Fibroblast of the aortic adventitia (primary cell): ENCODE measurements around the gene PCDHB4. TPM values are rescaled to one million over a fixed set of nuclear protein-coding genes. Genes with fewer than 3 reads are reported as not detected.
"Not testable (repeated sequence)": the region's sequence is repeated elsewhere in the genome, so short reads cannot be mapped to it uniquely, and the experiment has no call there.

Experiments
- DNase-seq: peaks from one replicate; pipeline ENCODE4 v3.0.0-alpha.2; 2010; ENCODE audit warnings: low read depth
- H3K4me3 ChIP-seq: 2 replicates; pipeline ENCODE4 v1.5.1; 2011; ENCODE audit warnings: low read depth, mild to moderate bottlenecking, control low read depth, low read length, moderate library complexity
- CTCF ChIP-seq: IDR thresholded peaks from 2 replicates; pipeline ENCODE4 v1.5.1; 2011; ENCODE audit warnings: mild to moderate bottlenecking, low read length, control low read depth, inconsistent platforms; ENCODE audit not compliant: insufficient read depth
- total RNA-seq: library from RNA; depleted of rRNA; stranded (reverse); fragments of >200 nt; gene quantifications from 2 replicates; pipeline ENCODE4 v1.2.3, GENCODE V29; 2012; ENCODE audit warnings: low replicate concordance

The PCDHB4 gene
- total RNA-seq, 1 donor = 0.09 TPM

- DNase-seq = no peak
- TF ChIP-seq CTCF = no peak
- no peak overlapping the region for H3K4me3 ChIP-seq
These were observed 5.7 kb downstream of the PCDHB4 start for GRCh38 chr5:141127305-141127704.

DNA sequence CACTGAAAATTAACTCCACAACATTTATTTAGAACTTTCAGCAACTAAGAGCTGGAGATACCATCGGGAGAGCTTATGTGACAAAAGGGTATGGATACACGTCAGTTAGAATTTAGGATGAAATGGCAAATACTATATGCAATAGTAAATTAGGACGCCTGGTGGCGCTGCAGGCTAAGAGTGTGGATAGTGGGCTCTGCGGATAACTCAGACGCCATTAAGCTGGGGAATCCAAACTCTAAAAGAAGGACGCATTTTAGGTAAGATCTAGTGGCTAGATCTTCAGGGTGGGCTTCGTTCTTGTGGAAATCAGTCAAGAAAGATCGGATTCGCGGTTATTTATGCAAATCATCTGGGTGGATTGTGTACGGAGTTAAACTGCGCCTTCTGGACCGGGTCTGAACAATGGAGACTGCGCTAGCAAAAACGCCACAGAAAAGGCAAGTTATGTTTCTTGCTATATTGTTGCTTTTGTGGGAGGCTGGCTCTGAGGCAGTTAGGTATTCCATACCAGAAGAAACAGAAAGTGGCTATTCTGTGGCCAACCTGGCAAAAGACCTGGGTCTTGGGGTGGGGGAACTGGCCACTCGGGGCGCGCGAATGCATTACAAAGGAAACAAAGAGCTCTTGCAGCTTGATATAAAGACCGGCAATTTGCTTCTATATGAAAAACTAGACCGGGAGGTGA, 13.6 kb downstream of the PCDHB4 start, which contains the start of gene PCDHB5:
PCDHB5 (plus strand) TSS at position 177 of the 688 bp plus-strand sequence; CDS start at position 406, 229 bp downstream.
- peak within 1 kb of the TSS; percentile 49 for H3K4me3 ChIP-seq
- peak; percentile 36 for TF ChIP-seq CTCF
- DNase-seq = peak; percentile 16

- no peak for TF ChIP-seq CTCF
- peak overlapping the region; percentile 49 for H3K4me3 ChIP-seq
- no peak for DNase-seq
These were observed 14.2 kb downstream of the PCDHB4 start for GRCh38 chr5:141135718-141136266.

DNA sequence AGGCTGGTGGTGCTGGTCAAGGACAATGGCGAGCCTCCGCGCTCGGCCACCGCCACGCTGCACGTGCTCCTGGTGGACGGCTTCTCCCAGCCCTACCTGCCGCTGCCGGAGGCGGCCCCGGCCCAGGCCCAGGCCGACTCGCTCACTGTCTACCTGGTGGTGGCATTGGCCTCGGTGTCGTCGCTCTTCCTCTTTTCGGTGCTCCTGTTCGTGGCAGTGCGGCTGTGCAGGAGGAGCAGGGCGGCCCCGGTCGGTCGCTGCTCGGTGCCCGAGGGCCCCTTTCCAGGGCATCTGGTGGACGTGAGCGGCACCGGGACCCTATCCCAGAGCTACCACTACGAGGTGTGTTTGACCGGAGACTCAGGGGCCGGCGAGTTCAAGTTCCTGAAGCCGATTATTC, 15.7 kb downstream of the PCDHB4 start:
- H3K4me3 ChIP-seq, DNase-seq: not testable (repeated sequence)

DNA sequence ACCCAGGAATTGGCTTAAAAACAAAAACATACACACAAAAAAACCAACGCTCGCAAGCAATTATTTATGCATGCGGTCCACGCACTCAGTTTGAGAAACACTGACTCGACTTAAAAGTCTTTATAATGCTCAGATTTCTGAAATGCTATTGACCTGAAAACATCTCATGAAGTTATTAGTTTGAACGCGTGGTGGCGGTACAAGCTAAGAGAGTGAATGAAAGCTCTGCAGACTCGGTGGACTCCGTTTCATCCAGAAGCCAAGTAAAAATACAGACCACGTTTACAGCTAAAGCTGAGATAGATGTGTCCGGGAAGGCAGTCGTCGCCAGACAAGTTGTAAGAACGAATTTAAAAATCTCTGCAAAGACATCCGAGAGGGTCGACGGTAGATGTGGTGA, 28.2 kb downstream of the PCDHB4 start, which contains the start of gene PCDHB6:
PCDHB6 (plus strand) TSS at position 246 of the 400 bp plus-strand sequence. CDS start 201 bp downstream, outside the sequence.
- peak; percentile 0 for DNase-seq
- no peak for TF ChIP-seq CTCF
- H3K4me3 ChIP-seq = no peak within 1 kb of the TSS

DNA sequence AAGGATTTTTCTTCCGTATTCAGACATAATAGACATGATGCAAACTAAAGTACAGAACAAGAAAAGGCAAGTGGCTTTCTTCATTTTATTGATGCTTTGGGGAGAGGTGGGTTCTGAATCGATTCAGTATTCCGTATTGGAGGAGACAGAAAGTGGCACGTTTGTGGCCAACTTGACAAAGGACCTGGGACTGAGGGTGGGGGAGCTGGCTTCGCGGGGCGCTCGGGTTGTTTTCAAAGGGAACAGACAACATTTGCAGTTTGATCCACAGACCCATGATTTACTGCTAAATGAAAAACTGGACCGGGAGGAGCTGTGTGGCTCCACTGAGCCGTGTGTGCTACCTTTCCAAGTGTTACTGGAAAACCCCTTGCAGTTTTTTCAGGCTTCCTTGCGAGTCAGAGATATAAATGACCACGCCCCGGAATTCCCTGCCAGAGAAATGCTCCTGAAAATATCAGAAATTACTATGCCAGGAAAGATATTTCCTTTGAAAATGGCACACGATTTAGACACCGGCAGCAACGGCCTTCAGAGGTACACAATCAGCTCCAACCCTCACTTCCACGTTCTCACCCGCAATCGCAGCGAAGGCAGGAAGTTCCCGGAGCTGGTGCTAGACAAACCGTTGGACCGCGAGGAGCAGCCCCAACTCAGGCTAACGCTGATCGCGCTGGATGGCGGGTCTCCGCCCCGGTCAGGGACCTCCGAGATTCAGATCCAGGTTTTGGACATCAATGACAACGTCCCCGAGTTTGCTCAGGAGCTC, 28.8 kb downstream of the PCDHB4 start:
- no peak overlapping the region for H3K4me3 ChIP-seq
- DNase-seq = no peak
- no peak for TF ChIP-seq CTCF

GRCh38 chr5:141150993-141151325, 29.3 kb downstream of the PCDHB4 start:
- no peak overlapping the region for H3K4me3 ChIP-seq
- no peak for TF ChIP-seq CTCF
- DNase-seq = no peak

GRCh38 chr5:141151632-141152031, 30.0 kb downstream of the PCDHB4 start:
- H3K4me3 ChIP-seq, DNase-seq: not testable (repeated sequence)

DNA sequence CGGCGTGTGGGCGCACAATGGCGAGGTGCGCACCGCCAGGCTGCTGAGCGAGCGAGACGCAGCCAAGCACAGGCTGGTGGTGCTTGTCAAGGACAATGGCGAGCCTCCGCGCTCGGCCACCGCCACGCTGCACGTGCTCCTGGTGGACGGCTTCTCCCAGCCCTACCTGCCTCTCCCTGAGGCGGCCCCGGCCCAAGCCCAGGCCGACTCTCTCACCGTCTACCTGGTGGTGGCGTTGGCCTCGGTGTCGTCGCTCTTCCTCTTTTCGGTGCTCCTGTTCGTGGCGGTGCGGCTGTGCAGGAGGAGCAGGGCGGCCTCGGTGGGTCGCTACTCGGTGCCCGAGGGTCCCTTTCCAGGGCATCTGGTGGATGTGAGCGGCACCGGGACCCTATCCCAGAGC, 30.5 kb downstream of the PCDHB4 start:
- H3K4me3 ChIP-seq, DNase-seq: not testable (repeated sequence)
